ENCODE data around the gene SH3BP4. TPM values are rescaled to one million over a fixed set of nuclear protein-coding genes. Genes with fewer than 3 reads are reported as not detected.
A peak's percentile ranks its signal among the peaks of the same experiment; 100 is the strongest.

Gene SH3BP4
- total RNA-seq, 1 donor from 2014 or later = 0.26 TPM

GRCh38 chr2:234929002-234929401 is 22.8 kb upstream of the SH3BP4 start:
- Mint-ChIP-seq H3K4me1 (ENCODE audit: low read depth) (peaks cover 7% of the 10 kb centered on the region), H3K9me3 (no peaks in the 10 kb centered on the region), H3K4me3 (no peak overlapping the region), H3K36me3 (ENCODE audit: low read depth) (no peaks in the 10 kb centered on the region), H3K27ac (no peak overlapping the region), H3K27me3 (ENCODE audit: insufficient read depth) (peaks cover 5% of the 10 kb centered on the region)
- intact Hi-C loops (cut with micrococcal nuclease) = no loop called here
- no peak for DNase-seq (ENCODE audit: low spot score)

DNA sequence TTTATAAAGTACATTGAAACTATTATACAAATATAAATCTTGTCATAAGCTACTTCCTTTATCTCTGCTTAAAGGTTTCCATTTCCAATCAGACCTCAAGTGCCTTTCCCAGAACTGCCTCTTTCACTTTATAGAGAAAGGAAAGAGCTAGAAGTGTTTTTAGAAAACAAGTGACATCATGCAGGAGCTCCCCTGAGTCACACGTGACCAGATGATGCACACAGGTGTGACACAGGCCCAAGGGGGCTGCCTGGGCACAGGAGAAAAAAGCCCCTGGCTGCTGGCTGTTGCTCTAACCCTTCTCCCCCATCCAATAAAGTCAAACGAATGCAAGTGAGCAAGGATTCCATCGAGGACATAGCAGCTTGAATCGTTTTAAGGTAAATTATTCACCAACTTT is 21.4 kb upstream of the SH3BP4 start:
- DNase-seq (ENCODE audit: low spot score) = no peak
- no peak overlapping the region for H3K27ac Mint-ChIP-seq
- H3K4me3 Mint-ChIP-seq = no peak overlapping the region
- intact Hi-C loops (cut with micrococcal nuclease) = no loop called here
- H3K9me3 Mint-ChIP-seq = no peaks in the 10 kb centered on the region
- H3K4me1 Mint-ChIP-seq (ENCODE audit: low read depth) = peaks cover 7% of the 10 kb centered on the region
- peaks cover 5% of the 10 kb centered on the region for H3K27me3 Mint-ChIP-seq (ENCODE audit: insufficient read depth)
- no peaks in the 10 kb centered on the region for H3K36me3 Mint-ChIP-seq (ENCODE audit: low read depth)

GRCh38 chr2:234931371-234931770 is 20.4 kb upstream of the SH3BP4 start:
- intact Hi-C loops (cut with micrococcal nuclease) = no loop called here
- H3K9me3 Mint-ChIP-seq = no peaks in the 10 kb centered on the region

GRCh38 chr2:234932591-234933168 is 19.1 kb upstream of the SH3BP4 start:
- Mint-ChIP-seq H3K4me1 (ENCODE audit: low read depth) (peaks cover 7% of the 10 kb centered on the region), H3K36me3 (ENCODE audit: low read depth) (no peaks in the 10 kb centered on the region), H3K27ac (no peak overlapping the region), H3K27me3 (ENCODE audit: insufficient read depth) (peaks cover 2% of the 10 kb centered on the region), H3K9me3 (no peaks in the 10 kb centered on the region), H3K4me3 (no peak overlapping the region)
- intact Hi-C loops (cut with micrococcal nuclease) = no loop called here
- DNase-seq (ENCODE audit: low spot score) = no peak

More at GRCh38 chr2:234931371-234931770, 20.4 kb upstream of the SH3BP4 start:
- Mint-ChIP-seq H3K4me1 (ENCODE audit: low read depth) (peaks cover 7% of the 10 kb centered on the region), H3K4me3 (no peak overlapping the region), H3K36me3 (ENCODE audit: low read depth) (no peaks in the 10 kb centered on the region), H3K27me3 (ENCODE audit: insufficient read depth) (peaks cover 2% of the 10 kb centered on the region), H3K27ac (no peak overlapping the region)
- no peak for DNase-seq (ENCODE audit: low spot score)

- no peak for DNase-seq (ENCODE audit: low spot score)
- intact Hi-C loops (cut with micrococcal nuclease) = no loop called here
- Mint-ChIP-seq H3K4me3 (no peak overlapping the region), H3K36me3 (ENCODE audit: low read depth) (no peaks in the 10 kb centered on the region), H3K4me1 (ENCODE audit: low read depth) (peaks cover 7% of the 10 kb centered on the region), H3K9me3 (no peaks in the 10 kb centered on the region), H3K27me3 (ENCODE audit: insufficient read depth) (peaks cover 4% of the 10 kb centered on the region), H3K27ac (no peak overlapping the region)
These were observed 16.5 kb upstream of the SH3BP4 start for GRCh38 chr2:234935311-234935710.

DNA sequence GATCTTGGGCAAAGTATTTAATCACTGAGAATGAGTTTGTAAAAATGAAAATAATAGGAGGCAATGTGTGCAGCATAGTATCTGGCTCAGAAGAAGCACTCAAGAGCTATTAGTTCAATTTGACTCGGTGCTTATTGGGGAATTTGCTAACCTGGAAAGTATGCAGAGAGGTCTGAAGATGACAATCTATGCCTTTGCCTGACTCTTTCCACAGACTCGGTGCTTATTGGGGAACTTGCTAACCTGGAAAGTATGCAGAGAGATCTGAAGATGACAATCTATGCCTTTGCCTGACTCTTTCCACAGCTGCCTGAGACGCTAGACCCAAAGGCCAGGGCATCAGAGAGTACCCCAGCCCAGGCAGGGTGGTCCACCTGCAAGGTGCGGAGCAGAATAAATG is 12.2 kb upstream of the SH3BP4 start:
- Mint-ChIP-seq H3K9me3 (peaks cover 7% of the 10 kb centered on the region), H3K27me3 (ENCODE audit: insufficient read depth) (peaks cover 12% of the 10 kb centered on the region), H3K27ac (no peak overlapping the region), H3K36me3 (ENCODE audit: low read depth) (no peaks in the 10 kb centered on the region), H3K4me3 (no peak overlapping the region), H3K4me1 (ENCODE audit: low read depth) (no peaks in the 10 kb centered on the region)
- DNase-seq (ENCODE audit: low spot score) = no peak
- intact Hi-C loops (cut with micrococcal nuclease) = no loop called here

- peaks cover 7% of the 10 kb centered on the region for H3K9me3 Mint-ChIP-seq
- intact Hi-C loops (cut with micrococcal nuclease) = no loop called here
- no peak for DNase-seq (ENCODE audit: low spot score)
These were observed 11.8 kb upstream of the SH3BP4 start for GRCh38 chr2:234939996-234940395.

GRCh38 chr2:234940527-234940926 is 11.3 kb upstream of the SH3BP4 start:
- H3K4me1 Mint-ChIP-seq (ENCODE audit: low read depth) = no peaks in the 10 kb centered on the region
- no peaks in the 10 kb centered on the region for H3K36me3 Mint-ChIP-seq (ENCODE audit: low read depth)
- peaks cover 7% of the 10 kb centered on the region for H3K9me3 Mint-ChIP-seq
- no peak overlapping the region for H3K4me3 Mint-ChIP-seq
- no peak for DNase-seq (ENCODE audit: low spot score)
- H3K27ac Mint-ChIP-seq = no peak overlapping the region
- intact Hi-C loops (cut with micrococcal nuclease) = no loop called here
- peaks cover 12% of the 10 kb centered on the region for H3K27me3 Mint-ChIP-seq (ENCODE audit: insufficient read depth)

More at GRCh38 chr2:234939996-234940395, 11.8 kb upstream of the SH3BP4 start:
- H3K4me3 Mint-ChIP-seq = no peak overlapping the region
- H3K27me3 Mint-ChIP-seq (ENCODE audit: insufficient read depth) = peaks cover 12% of the 10 kb centered on the region
- no peaks in the 10 kb centered on the region for H3K4me1 Mint-ChIP-seq (ENCODE audit: low read depth)
- no peaks in the 10 kb centered on the region for H3K36me3 Mint-ChIP-seq (ENCODE audit: low read depth)
- H3K27ac Mint-ChIP-seq = no peak overlapping the region

GRCh38 chr2:234945339-234945873 is 6.4 kb upstream of the SH3BP4 start:
- intact Hi-C loops (cut with micrococcal nuclease) = no loop called here
- Mint-ChIP-seq H3K4me3 (no peak overlapping the region), H3K27ac (no peak overlapping the region), H3K4me1 (ENCODE audit: low read depth) (no peaks in the 10 kb centered on the region), H3K36me3 (ENCODE audit: low read depth) (no peaks in the 10 kb centered on the region), H3K27me3 (ENCODE audit: insufficient read depth) (peaks cover 34% of the 10 kb centered on the region), H3K9me3 (peaks cover 7% of the 10 kb centered on the region)
- no peak for DNase-seq (ENCODE audit: low spot score)

DNA sequence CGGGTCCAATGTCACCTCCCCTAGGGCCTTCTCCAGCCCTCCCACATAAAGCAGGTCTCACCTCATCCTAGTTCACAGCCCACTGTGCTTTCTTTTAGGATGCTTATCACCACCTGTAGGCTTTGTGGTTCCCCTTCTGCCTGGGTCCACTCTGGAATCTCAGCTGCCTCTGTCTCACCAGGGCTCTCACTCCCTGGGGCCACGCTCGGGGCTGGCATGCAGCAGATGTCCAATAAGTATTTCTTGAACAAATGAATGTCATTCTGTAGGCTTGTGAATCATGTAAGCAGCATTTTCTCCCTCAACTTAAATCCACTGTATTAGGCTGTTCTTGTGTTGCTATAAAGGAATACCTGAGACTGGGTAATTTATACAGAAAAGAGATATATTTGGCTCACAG is 4.3 kb upstream of the SH3BP4 start:
- intact Hi-C loops (cut with micrococcal nuclease) = no loop called here
- H3K9me3 Mint-ChIP-seq = peaks cover 7% of the 10 kb centered on the region
- H3K36me3 Mint-ChIP-seq (ENCODE audit: low read depth) = no peaks in the 10 kb centered on the region
- no peak overlapping the region for H3K4me3 Mint-ChIP-seq
- H3K4me1 Mint-ChIP-seq (ENCODE audit: low read depth) = no peaks in the 10 kb centered on the region
- no peak overlapping the region for H3K27ac Mint-ChIP-seq
- peaks cover 43% of the 10 kb centered on the region for H3K27me3 Mint-ChIP-seq (ENCODE audit: insufficient read depth)
- no peak for DNase-seq (ENCODE audit: low spot score)

GRCh38 chr2:234949762-234950434 is 1.9 kb upstream of the SH3BP4 start:
- Mint-ChIP-seq H3K27me3 (ENCODE audit: insufficient read depth) (peaks cover 54% of the 10 kb centered on the region), H3K4me3 (peak overlapping the region; percentile 24), H3K9me3 (no peaks in the 10 kb centered on the region), H3K27ac (no peak overlapping the region), H3K36me3 (ENCODE audit: low read depth) (no peaks in the 10 kb centered on the region), H3K4me1 (ENCODE audit: low read depth) (no peaks in the 10 kb centered on the region)
- intact Hi-C loops (cut with micrococcal nuclease) = no loop called here
- no peak for DNase-seq (ENCODE audit: low spot score)

DNA sequence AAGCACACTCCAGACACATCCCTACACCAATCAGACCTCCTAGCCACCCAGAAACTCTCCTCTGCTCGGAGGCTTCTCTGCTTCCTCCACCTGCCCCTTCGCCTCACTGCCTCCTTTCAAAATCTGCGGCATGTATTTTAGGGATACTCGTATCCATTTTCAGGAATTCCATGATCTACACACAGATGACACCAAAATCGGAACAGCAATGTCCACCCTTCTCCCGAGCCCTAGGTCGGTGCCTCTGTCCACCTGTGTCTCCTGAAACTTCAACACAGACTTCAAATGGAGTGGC is 1.4 kb upstream of the SH3BP4 start:
- intact Hi-C loops (cut with micrococcal nuclease) = no loop called here
- Mint-ChIP-seq H3K27ac (no peak overlapping the region), H3K4me3 (peak overlapping the region; percentile 24), H3K4me1 (ENCODE audit: low read depth) (no peaks in the 10 kb centered on the region), H3K36me3 (ENCODE audit: low read depth) (no peaks in the 10 kb centered on the region), H3K9me3 (no peaks in the 10 kb centered on the region), H3K27me3 (ENCODE audit: insufficient read depth) (peaks cover 54% of the 10 kb centered on the region)
- DNase-seq (ENCODE audit: low spot score) = no peak

DNA sequence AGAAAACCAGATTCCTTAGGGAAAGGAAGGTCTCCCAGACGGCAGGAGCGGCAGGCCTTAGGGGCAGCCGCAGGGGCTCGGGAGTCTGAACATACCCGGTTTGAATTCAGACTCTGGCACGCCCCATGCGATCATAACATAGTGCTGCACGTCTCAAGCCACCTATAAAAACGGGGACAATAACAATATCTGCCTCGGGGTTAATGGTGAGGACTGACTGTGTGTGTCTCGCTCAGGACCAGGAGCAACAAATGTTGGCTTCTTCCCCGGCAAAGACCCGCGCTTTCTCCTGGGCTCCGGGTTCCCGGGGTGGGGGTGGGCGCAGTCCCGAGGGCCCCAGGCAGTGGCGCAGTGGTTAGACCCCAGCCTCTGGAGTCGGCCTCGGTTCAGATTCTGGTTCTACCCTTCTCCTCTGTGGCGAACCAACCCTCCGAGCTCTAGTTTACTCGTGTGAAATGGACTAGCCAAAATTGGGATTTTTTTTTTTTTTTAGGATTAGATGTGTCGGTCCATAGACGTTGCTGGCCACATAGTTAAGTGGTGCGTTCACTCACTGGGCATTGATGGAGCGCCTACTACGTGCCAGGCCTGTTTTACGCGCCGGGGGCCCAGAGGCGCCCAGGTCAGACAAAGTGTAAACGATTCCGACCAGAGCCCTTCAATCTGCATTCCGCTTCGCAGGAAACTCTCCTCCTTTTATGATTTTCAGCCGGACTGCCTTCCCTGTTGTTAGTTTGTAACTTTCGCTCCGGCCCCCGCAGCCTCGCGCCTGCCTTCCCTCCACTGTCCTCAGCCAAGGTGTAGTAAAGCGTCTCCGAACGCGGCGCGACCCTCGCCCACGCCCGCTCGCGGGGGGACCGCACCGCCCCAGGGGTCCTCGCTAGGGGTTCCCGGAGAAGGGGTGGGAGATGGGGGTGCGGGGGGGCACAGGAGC is 820 bp upstream of the SH3BP4 start:
- no peak overlapping the region for H3K27ac Mint-ChIP-seq
- intact Hi-C loops (cut with micrococcal nuclease) = no loop called here
- H3K4me3 Mint-ChIP-seq = peak overlapping the region; percentile 84
- H3K36me3 Mint-ChIP-seq (ENCODE audit: low read depth) = no peaks in the 10 kb centered on the region
- peaks cover 58% of the 10 kb centered on the region for H3K27me3 Mint-ChIP-seq (ENCODE audit: insufficient read depth)
- no peaks in the 10 kb centered on the region for H3K9me3 Mint-ChIP-seq
- no peak for DNase-seq (ENCODE audit: low spot score)
- H3K4me1 Mint-ChIP-seq (ENCODE audit: low read depth) = no peaks in the 10 kb centered on the region
